Measurements from ENCODE around the gene RAPGEFL1.
A peak's percentile ranks its signal among the peaks of the same experiment; 100 is the strongest.
"Not testable (repeated sequence)": the region's sequence is repeated elsewhere in the genome, so short reads cannot be mapped to it uniquely, and the experiment has no call there.

RAPGEFL1 gene

GRCh38 chr17:40177275-40177874 is at the start of gene RAPGEFL1:
Gene RAPGEFL1 (plus strand): TSS chr17:40177470. CDS start chr17:40177862, 392 bp downstream.
- peak; percentile 84 for DNase-seq

- no peak for DNase-seq
Observed at GRCh38 chr17:40129498-40129897, 47.8 kb upstream of the RAPGEFL1 start.

- DNase-seq = no peak
Observed at GRCh38 chr17:40130352-40131042, 46.8 kb upstream of the RAPGEFL1 start.

GRCh38 chr17:40134184-40134583 is 43.1 kb upstream of the RAPGEFL1 start:
- DNase-seq = no peak

- DNase-seq = no peak
Observed at GRCh38 chr17:40135817-40136216, 41.5 kb upstream of the RAPGEFL1 start.

- no peak for DNase-seq
Observed at GRCh38 chr17:40139566-40140058, 37.7 kb upstream of the RAPGEFL1 start.

GRCh38 chr17:40143166-40143565 is 34.1 kb upstream of the RAPGEFL1 start:
- DNase-seq = not testable (repeated sequence)

GRCh38 chr17:40145476-40145875 is 31.8 kb upstream of the RAPGEFL1 start:
- no peak for DNase-seq

GRCh38 chr17:40148527-40148926 is 28.7 kb upstream of the RAPGEFL1 start:
- no peak for DNase-seq

GRCh38 chr17:40150276-40150675 is 27.0 kb upstream of the RAPGEFL1 start:
- DNase-seq = no peak

- no peak for DNase-seq
Observed at GRCh38 chr17:40151414-40151963, 25.8 kb upstream of the RAPGEFL1 start.

GRCh38 chr17:40153603-40154236 is 23.6 kb upstream of the RAPGEFL1 start:
- no peak for DNase-seq

GRCh38 chr17:40157973-40158372 is 19.3 kb upstream of the RAPGEFL1 start:
- no peak for DNase-seq

- DNase-seq = no peak
Observed at GRCh38 chr17:40158438-40159013, 18.7 kb upstream of the RAPGEFL1 start.

- no peak for DNase-seq
Observed at GRCh38 chr17:40159456-40159855, 17.8 kb upstream of the RAPGEFL1 start.

GRCh38 chr17:40167685-40168261 is 9.5 kb upstream of the RAPGEFL1 start:
- no peak for DNase-seq

- peak; percentile 47 for DNase-seq
Observed at GRCh38 chr17:40168262-40168832, 8.9 kb upstream of the RAPGEFL1 start.

- DNase-seq = no peak
Observed at GRCh38 chr17:40170325-40170724, 6.9 kb upstream of the RAPGEFL1 start.

GRCh38 chr17:40171750-40172149 is 5.5 kb upstream of the RAPGEFL1 start:
- no peak for DNase-seq

- DNase-seq = no peak
Observed at GRCh38 chr17:40173091-40173777, 4.0 kb upstream of the RAPGEFL1 start.

GRCh38 chr17:40173778-40174135 is 3.5 kb upstream of the RAPGEFL1 start:
- no peak for DNase-seq

- no peak for DNase-seq
Observed at GRCh38 chr17:40174514-40174913, 2.8 kb upstream of the RAPGEFL1 start.
